Naive thymus-derived CD4-positive, alpha-beta T cell (primary cell): ENCODE measurements around the gene NSD2. TPM values are rescaled to one million over a fixed set of nuclear protein-coding genes. Genes with fewer than 3 reads are reported as not detected.

ENCODE experiments used
- ATAC-seq: fragments of 150-1000 bp; cut with Tn5 transposase; 2 replicates; pipeline ENCODE4 v1.10.0; 2021; ENCODE audit warnings: mild to moderate bottlenecking, moderate library complexity
- CTCF ChIA-PET: fragments of 350-600 bp; sonication (Branson Sonifier 250); formaldehyde crosslinking; loops from one replicate; lab custom pipeline; 2021; ENCODE audit warnings: antibody characterized with exemption; lab: Charles Lee
- POLR2A ChIA-PET: fragments of 350-600 bp; sonication (Branson Sonifier 250); formaldehyde crosslinking; loops from one replicate; lab custom pipeline; 2021; ENCODE audit warnings: antibody characterized with exemption, inconsistent platforms; lab: Charles Lee
- DNase-seq, 9 donors: peaks; one replicate each; pipeline versions ENCODE4 v3.0.0 to v3.0.0-alpha.2; 2020 to 2022; ENCODE audit warnings: mixed read lengths in 1 of 9
- H3K27ac ChIP-seq: one replicate; pipeline ENCODE4 v1.7.0; 2013; ENCODE audit warnings: mild to moderate bottlenecking, low read depth, low read length, moderate library complexity
- H3K27me3 ChIP-seq, 2 donors: one replicate each; pipeline ENCODE4 v1.7.0; 2013; ENCODE audit warnings: low read length in 2 of 2, mild to moderate bottlenecking in 2 of 2, moderate library complexity in 2 of 2; ENCODE audit not compliant: control insufficient read depth in 2 of 2, insufficient read depth in 2 of 2
- H3K36me3 ChIP-seq, 3 experiments: 1 replicate in 2 of 3; 2 replicates in 1 of 3; pipeline ENCODE4 v1.7.0; 2013; ENCODE audit warnings: low read length in 3 of 3, mild to moderate bottlenecking in 3 of 3, moderate library complexity in 1 of 3; ENCODE audit not compliant: insufficient read depth in 3 of 3, control insufficient read depth in 2 of 3
- H3K4me1 ChIP-seq, 2 donors: one replicate each; pipeline ENCODE4 v1.7.0; 2013; ENCODE audit warnings: low read length in 2 of 2, mild to moderate bottlenecking in 2 of 2, moderate library complexity in 1 of 2; ENCODE audit not compliant: control insufficient read depth in 2 of 2, insufficient read depth in 2 of 2
- H3K4me3 ChIP-seq: 2 replicates; pipeline ENCODE4 v1.7.0; 2013; ENCODE audit warnings: mild to moderate bottlenecking, low read length
- H3K9me3 ChIP-seq, 3 experiments: 1 replicate in 2 of 3; 2 replicates in 1 of 3; pipeline ENCODE4 v1.7.0; 2013; ENCODE audit warnings: low read length in 3 of 3; ENCODE audit not compliant: control insufficient read depth in 2 of 3
- H3K27ac Mint-ChIP-seq, 9 donors: one replicate each; pipeline ENCODE4 v1.8.0; 2020 to 2022; ENCODE audit warnings: mixed read lengths in 9 of 9, mild to moderate bottlenecking in 8 of 9, moderate library complexity in 5 of 9, inconsistent platforms in 2 of 9
- H3K27me3 Mint-ChIP-seq, 5 donors: one replicate each; pipeline ENCODE4 v1.8.0; 2021 to 2022; ENCODE audit warnings: mixed read lengths in 5 of 5, mild to moderate bottlenecking in 1 of 5
- H3K36me3 Mint-ChIP-seq, 5 donors: one replicate each; pipeline ENCODE4 v1.8.0; 2020 to 2022; ENCODE audit warnings: mixed read lengths in 5 of 5, mild to moderate bottlenecking in 3 of 5, inconsistent platforms in 1 of 5
- H3K4me1 Mint-ChIP-seq, 7 donors: one replicate each; pipeline ENCODE4 v1.8.0; 2020 to 2022; ENCODE audit warnings: mixed read lengths in 7 of 7, mild to moderate bottlenecking in 3 of 7, inconsistent platforms in 1 of 7
- H3K4me3 Mint-ChIP-seq, 10 donors: one replicate each; pipeline ENCODE4 v1.8.0; 2020 to 2022; ENCODE audit warnings: mild to moderate bottlenecking in 10 of 10, mixed read lengths in 10 of 10, moderate library complexity in 6 of 10, inconsistent platforms in 2 of 10
- H3K9me3 Mint-ChIP-seq, 11 donors: one replicate each; pipeline ENCODE4 v1.8.0; 2020 to 2022; ENCODE audit warnings: mixed read lengths in 11 of 11, mild to moderate bottlenecking in 4 of 11, inconsistent platforms in 1 of 11, moderate library complexity in 1 of 11
- intact Hi-C, 2 donors: fragments of 100-400 bp; cut with micrococcal nuclease; formaldehyde crosslinking; loops; one replicate each; pipeline ENCODE4 v1.15.1; 2023
- polyA plus RNA-seq, 2 donors: library from polyadenylated mRNA; unstranded; fragments of 300-500 nt; fragmentation: Illumina TruSeq; gene quantifications; one replicate each; pipeline ENCODE4 v1.2.3, GENCODE V29; 2021
- total RNA-seq, 6 experiments: library from RNA in 5 of 6; stranded (reverse) in 5 of 6; gene quantifications; 1 replicate in 5 of 6; 2 replicates in 1 of 6; pipeline ENCODE4 v1.2.3 and lab custom pipeline; 2021 to 2026

The NSD2 gene
- total RNA-seq (100 to 1,000 TPM in 1 of 5 experiments, 10 to 100 TPM in 4; 35.4 to 207 (median 38.5) TPM), polyA plus RNA-seq (1 to 10 TPM; 2.7 to 7.9 TPM), total RNA-seq (lab: John Stamatoyannopoulos, UW) (59.9 reads per million, percentile 75 among the genes with 10 or more reads in this experiment)

GRCh38 chr4:1870578-1871443, at the start of gene NSD2:
Gene NSD2 (plus strand): TSS chr4:1871393. CDS start chr4:1900655, 29,262 bp downstream.
- DNase-seq: peak; percentile 79 to 95 (median 86)
- Mint-ChIP-seq H3K4me1 (peaks cover 12 to 37% (median 34%) of the 10 kb centered on the region in 7 donors), H3K4me3 (peak within 1 kb of the TSS; percentile 84 to 98 (median 89)), H3K27me3 (peaks cover 0 to 4% (median 0%) of the 10 kb centered on the region in 5 donors), H3K9me3 (peaks cover 0 to 5% (median 0%) of the 10 kb centered on the region in 11 donors), H3K27ac (peak within 1 kb of the TSS; percentile 91 to 96 (median 95)), H3K36me3 (peaks cover 0 to 13% (median 0%) of the 10 kb centered on the region in 5 donors)
- Histone ChIP-seq H3K9me3 (no peaks in the 10 kb centered on the region), H3K27ac (peak within 1 kb of the TSS; percentile 99), H3K4me1 (peaks cover 15 to 20% of the 10 kb centered on the region in 2 donors), H3K4me3 (peak within 1 kb of the TSS; percentile 86), H3K36me3 (peaks cover 0 to 3% (median 0%) of the 10 kb centered on the region in 3 experiments), H3K27me3 (no peaks in the 10 kb centered on the region)
- peak; percentile 86 for ATAC-seq
- ChIA-PET POLR2A (interaction anchor here (0.9 to 4.1 kb wide), 9 partner anchors 12 to 1197 kb away, joined by 3 to 74 read pairs (median 5); partner anchors contain the start of genes ATP5ME, LETM1, MYL5 and SLBP), CTCF (interaction anchor here (1.7 kb wide), 1 partner anchor 29 kb away, joined by 8 read pairs; no protein-coding TSS in a partner anchor)
- intact Hi-C loops: loop anchor here (1.0 to 5.0 kb wide), 15 partner anchors 9 to 622 kb away; partner anchors contain the start of genes FAM53A (in 2 of the 2), LETM1 (in 2 of the 2), MXD4 (in 2 of the 2) and SLBP (in 2 of the 2)

- Mint-ChIP-seq H3K4me1 (peaks cover 0 to 3% (median 0%) of the 10 kb centered on the region in 7 donors), H3K9me3 (peaks cover 0 to 2% (median 0%) of the 10 kb centered on the region in 11 donors), H3K27ac (peak overlapping the region in 1 of 9 donors; percentile 48), H3K36me3 (peaks cover 6 to 57% (median 17%) of the 10 kb centered on the region in 5 donors), H3K27me3 (no peaks in the 10 kb centered on the region), H3K4me3 (no peak overlapping the region)
- ATAC-seq (no peak), DNase-seq (no peak)
- CTCF ChIA-PET: no interaction called here
- no peaks in the 10 kb centered on the region for H3K27me3 ChIP-seq
- H3K36me3 ChIP-seq: peaks cover 0 to 90% (median 6%) of the 10 kb centered on the region in 3 experiments
- H3K27ac ChIP-seq: no peak overlapping the region
- H3K4me3 ChIP-seq: no peak overlapping the region
- H3K4me1 ChIP-seq: no peaks in the 10 kb centered on the region
- H3K9me3 ChIP-seq: no peaks in the 10 kb centered on the region
- POLR2A ChIA-PET: no interaction called here
- intact Hi-C loops: no loop called here
These were observed 49.3 kb upstream of the NSD2 start for GRCh38 chr4:1821679-1822567.

DNA sequence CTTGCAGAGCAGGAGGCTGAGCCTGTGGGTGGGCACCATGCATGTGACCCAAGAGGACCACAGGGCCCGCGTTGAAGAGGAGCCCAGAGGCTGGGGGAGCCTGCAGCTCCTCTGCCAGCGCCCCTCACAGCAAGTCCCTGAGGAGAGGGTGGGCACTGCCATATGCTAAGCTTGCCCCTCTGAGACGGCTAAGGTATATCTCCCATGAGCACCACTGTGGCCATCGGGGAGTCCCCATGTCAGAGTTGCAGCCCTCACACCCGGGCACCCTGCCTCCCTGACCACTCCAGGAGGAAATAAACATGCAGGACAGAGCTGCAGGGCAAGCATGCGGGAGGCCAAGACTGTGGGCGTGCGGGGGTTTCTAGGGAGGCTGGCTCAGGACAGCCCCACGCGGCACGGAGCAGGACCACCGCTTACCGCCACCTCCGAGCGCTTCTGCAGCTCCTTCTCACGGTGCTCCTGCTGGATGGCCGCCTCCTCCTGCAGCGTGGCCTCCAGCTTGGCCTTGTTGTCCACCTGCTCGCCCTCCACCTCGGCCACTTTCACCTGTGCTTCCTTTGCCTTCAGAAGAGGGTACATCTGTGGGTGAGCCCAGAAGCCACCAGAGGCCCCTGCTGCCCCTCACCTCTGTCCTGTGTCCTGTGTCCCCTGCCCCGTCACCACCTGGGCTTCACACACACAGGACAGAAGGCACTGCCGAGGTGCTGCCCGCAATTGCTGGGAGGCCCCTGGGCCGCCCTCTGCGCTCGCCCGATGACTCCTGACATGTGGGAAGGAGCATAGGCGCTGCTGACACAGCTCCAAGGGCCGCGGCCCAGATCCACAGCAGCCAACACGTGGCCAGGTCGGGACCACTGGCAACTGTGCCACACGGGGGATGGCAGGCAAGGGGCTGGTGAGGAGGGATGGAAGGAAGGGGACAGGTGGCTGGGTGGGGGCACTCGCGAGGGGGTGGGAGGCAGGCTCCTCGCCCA, 48.3 kb upstream of the NSD2 start:
- ChIA-PET POLR2A (no interaction called here), CTCF (no interaction called here)
- no peak overlapping the region for H3K4me3 ChIP-seq
- H3K27me3 ChIP-seq: no peaks in the 10 kb centered on the region
- Mint-ChIP-seq H3K9me3 (peaks cover 0 to 2% (median 0%) of the 10 kb centered on the region in 11 donors), H3K36me3 (peaks cover 6 to 57% (median 17%) of the 10 kb centered on the region in 5 donors), H3K4me1 (peaks cover 0 to 3% (median 0%) of the 10 kb centered on the region in 7 donors), H3K27me3 (no peaks in the 10 kb centered on the region), H3K4me3 (no peak overlapping the region), H3K27ac (no peak overlapping the region)
- H3K27ac ChIP-seq: no peak overlapping the region
- intact Hi-C loops: no loop called here
- H3K9me3 ChIP-seq: no peaks in the 10 kb centered on the region
- DNase-seq: no peak
- H3K36me3 ChIP-seq: peaks cover 0 to 82% (median 6%) of the 10 kb centered on the region in 3 experiments
- ATAC-seq: no peak
- no peaks in the 10 kb centered on the region for H3K4me1 ChIP-seq

- ATAC-seq (no peak), DNase-seq (no peak)
- Mint-ChIP-seq H3K4me3 (no peak overlapping the region), H3K4me1 (peaks cover 0 to 2% (median 0%) of the 10 kb centered on the region in 7 donors), H3K9me3 (peaks cover 0 to 2% (median 0%) of the 10 kb centered on the region in 11 donors), H3K36me3 (peaks cover 6 to 50% (median 17%) of the 10 kb centered on the region in 5 donors), H3K27ac (no peak overlapping the region), H3K27me3 (no peaks in the 10 kb centered on the region)
- CTCF ChIA-PET: no interaction called here
- Histone ChIP-seq H3K27ac (no peak overlapping the region), H3K36me3 (peaks cover 0 to 75% (median 6%) of the 10 kb centered on the region in 3 experiments), H3K4me1 (no peaks in the 10 kb centered on the region), H3K27me3 (no peaks in the 10 kb centered on the region), H3K4me3 (no peak overlapping the region), H3K9me3 (no peaks in the 10 kb centered on the region)
- intact Hi-C loops: no loop called here
- POLR2A ChIA-PET: no interaction called here
These were observed 47.7 kb upstream of the NSD2 start for GRCh38 chr4:1823545-1823932.

GRCh38 chr4:1824746-1825145, 46.4 kb upstream of the NSD2 start:
- H3K4me1 ChIP-seq: no peaks in the 10 kb centered on the region
- no peaks in the 10 kb centered on the region for H3K9me3 Mint-ChIP-seq
- no peak for DNase-seq
- H3K27me3 Mint-ChIP-seq: no peaks in the 10 kb centered on the region
- H3K27me3 ChIP-seq: no peaks in the 10 kb centered on the region
- peaks cover 0 to 3% (median 0%) of the 10 kb centered on the region in 7 donors for H3K4me1 Mint-ChIP-seq
- intact Hi-C loops: no loop called here
- H3K36me3 Mint-ChIP-seq: peaks cover 3 to 46% (median 14%) of the 10 kb centered on the region in 5 donors
- peaks cover 0 to 63% (median 6%) of the 10 kb centered on the region in 3 experiments for H3K36me3 ChIP-seq
- no peak overlapping the region for H3K27ac ChIP-seq
- no peaks in the 10 kb centered on the region for H3K9me3 ChIP-seq
- no peak overlapping the region for H3K4me3 ChIP-seq
- CTCF ChIA-PET: no interaction called here
- POLR2A ChIA-PET: no interaction called here
- peak overlapping the region in 1 of 9 donors; percentile 54 for H3K27ac Mint-ChIP-seq
- no peak overlapping the region for H3K4me3 Mint-ChIP-seq
- no peak for ATAC-seq
